Mesendoderm (in vitro differentiated cells): ENCODE data around the gene SDC1.
"Not testable (repeated sequence)": the region's sequence is repeated elsewhere in the genome, so short reads cannot be mapped to it uniquely, and the experiment has no call there.

Experiments used
- DNase-seq: peaks from one replicate; pipeline ENCODE4 v3.0.0; 2013
- H2AK5ac ChIP-seq: 2 replicates; pipeline ENCODE4 v1.6.1; 2013; ENCODE audit warnings: low read length, inconsistent platforms
- H2BK120ac ChIP-seq: 2 replicates; pipeline ENCODE4 v1.6.1; 2013; ENCODE audit warnings: low read depth, mild to moderate bottlenecking, low read length, moderate library complexity, mixed read lengths
- H2BK15ac ChIP-seq: replicated peaks from 2 replicates; pipeline ENCODE4 v1.6.1; 2013; ENCODE audit warnings: low read depth, mild to moderate bottlenecking, moderate library complexity
- H2BK5ac ChIP-seq: 2 replicates; pipeline ENCODE4 v1.6.1; 2013; ENCODE audit warnings: low read length, inconsistent platforms
- H3K18ac ChIP-seq: 2 replicates; pipeline ENCODE4 v1.6.1; 2013; ENCODE audit warnings: mild to moderate bottlenecking, low read length, mixed read lengths
- H3K23ac ChIP-seq: one replicate; pipeline ENCODE4 v1.6.1; 2013; ENCODE audit warnings: low read length
- H3K27ac ChIP-seq: 2 replicates; pipeline ENCODE4 v1.5.1; 2013; ENCODE audit warnings: low read depth, mild to moderate bottlenecking, inconsistent platforms, low read length, moderate library complexity
- H3K27me3 ChIP-seq: 2 replicates; pipeline ENCODE4 v1.6.1; 2013; ENCODE audit warnings: low read length, control low read depth, mild to moderate bottlenecking, inconsistent platforms; ENCODE audit not compliant: insufficient read depth, poor library complexity
- H3K36me3 ChIP-seq: 2 replicates; pipeline ENCODE4 v1.6.1; 2013; ENCODE audit warnings: low read length, inconsistent platforms; ENCODE audit not compliant: control insufficient read depth, insufficient read depth
- H3K4ac ChIP-seq: one replicate; pipeline ENCODE4 v1.6.1; 2013; ENCODE audit warnings: low read depth, mild to moderate bottlenecking, low read length, moderate library complexity
- H3K4me1 ChIP-seq: 2 replicates; pipeline ENCODE4 v1.6.1; 2013; ENCODE audit warnings: low read depth, low read length, inconsistent platforms; ENCODE audit not compliant: control insufficient read depth
- H3K4me2 ChIP-seq: 2 replicates; pipeline ENCODE4 v1.6.1; 2013; ENCODE audit warnings: low read length
- H3K4me3 ChIP-seq: 2 replicates; pipeline ENCODE4 v1.5.1; 2013; ENCODE audit warnings: mild to moderate bottlenecking, low read length
- H3K56ac ChIP-seq: one replicate; pipeline ENCODE4 v1.6.1; 2013; ENCODE audit warnings: low read length
- H3K79me1 ChIP-seq: 2 replicates; pipeline ENCODE4 v1.6.1; 2013; ENCODE audit warnings: low read length, inconsistent platforms
- H3K79me2 ChIP-seq: 2 replicates; pipeline ENCODE4 v1.6.1; 2013; ENCODE audit warnings: mild to moderate bottlenecking, low read length; ENCODE audit not compliant: control insufficient read depth, insufficient read depth
- H3K9ac ChIP-seq: 2 replicates; pipeline ENCODE4 v1.6.1; 2013; ENCODE audit warnings: low read length, inconsistent platforms
- H4K5ac ChIP-seq: one replicate; pipeline ENCODE4 v1.6.1; 2013; ENCODE audit warnings: low read length
- H4K8ac ChIP-seq: one replicate; pipeline ENCODE4 v1.6.1; 2013; ENCODE audit warnings: low read depth, mild to moderate bottlenecking, control low read depth, low read length, moderate library complexity
- WGBS: extraction: QIAGEN DNeasy Blood & Tissue Kit; methylation state at CpG from one replicate; pipeline ENCODE4 v1.1.7; 2013; ENCODE audit warnings: low lambda C conversion rate, missing lambda C conversion rate; ENCODE audit not compliant: insufficient coverage; ENCODE audit errors: extremely low coverage; 5-methylcytosine and 5-hydroxymethylcytosine counted together

Gene SDC1

DNA sequence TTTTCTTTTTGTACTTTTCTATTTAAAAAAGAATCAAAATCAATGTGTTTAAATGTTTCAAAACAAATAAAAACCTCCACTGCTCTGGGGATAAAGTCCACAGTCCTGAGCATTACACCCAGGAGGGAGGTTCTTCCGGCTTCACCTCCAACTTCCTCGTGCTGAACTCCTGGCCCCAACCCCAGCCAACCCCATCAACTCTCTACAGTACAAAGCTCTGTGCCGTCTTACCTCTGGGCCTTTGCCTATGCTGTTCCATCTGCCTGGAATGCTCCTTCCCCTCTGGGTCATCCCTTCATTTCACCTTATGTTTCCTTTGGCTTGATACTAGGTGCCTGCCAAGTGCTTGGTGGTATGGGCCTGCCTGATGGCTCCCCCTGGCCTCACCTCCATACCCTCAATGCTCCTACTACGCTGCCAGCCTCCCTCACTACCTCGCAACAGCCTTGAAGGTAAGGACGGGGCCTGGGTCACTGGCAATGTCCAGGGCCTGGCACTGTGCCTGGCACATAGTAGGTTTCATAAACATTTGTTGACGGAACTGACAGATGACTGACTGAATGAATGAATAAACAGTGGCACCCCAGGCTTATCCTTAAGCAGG, 28.8 kb downstream of the SDC1 start:
- Histone ChIP-seq H3K18ac (no peak overlapping the region), H2BK120ac (no peak overlapping the region), H3K36me3 (no peaks in the 10 kb centered on the region), H3K27ac (no peak overlapping the region), H3K4ac (no peak overlapping the region), H4K8ac (no peak overlapping the region), H3K4me2 (no peak overlapping the region), H3K79me2 (no peaks in the 10 kb centered on the region), H2BK5ac (no peak overlapping the region), H3K4me3 (no peak overlapping the region), H3K9ac (no peak overlapping the region), H3K4me1 (no peaks in the 10 kb centered on the region), H4K5ac (no peak overlapping the region), H2BK15ac (no peak overlapping the region), H3K79me1 (no peaks in the 10 kb centered on the region), H3K56ac (no peak overlapping the region), H3K23ac (no peak overlapping the region), H2AK5ac (no peak overlapping the region), H3K27me3 (no peaks in the 10 kb centered on the region)
- DNase-seq: no peak
- no CpG with 5 or more reads among the region's 7 CpGs for WGBS

DNA sequence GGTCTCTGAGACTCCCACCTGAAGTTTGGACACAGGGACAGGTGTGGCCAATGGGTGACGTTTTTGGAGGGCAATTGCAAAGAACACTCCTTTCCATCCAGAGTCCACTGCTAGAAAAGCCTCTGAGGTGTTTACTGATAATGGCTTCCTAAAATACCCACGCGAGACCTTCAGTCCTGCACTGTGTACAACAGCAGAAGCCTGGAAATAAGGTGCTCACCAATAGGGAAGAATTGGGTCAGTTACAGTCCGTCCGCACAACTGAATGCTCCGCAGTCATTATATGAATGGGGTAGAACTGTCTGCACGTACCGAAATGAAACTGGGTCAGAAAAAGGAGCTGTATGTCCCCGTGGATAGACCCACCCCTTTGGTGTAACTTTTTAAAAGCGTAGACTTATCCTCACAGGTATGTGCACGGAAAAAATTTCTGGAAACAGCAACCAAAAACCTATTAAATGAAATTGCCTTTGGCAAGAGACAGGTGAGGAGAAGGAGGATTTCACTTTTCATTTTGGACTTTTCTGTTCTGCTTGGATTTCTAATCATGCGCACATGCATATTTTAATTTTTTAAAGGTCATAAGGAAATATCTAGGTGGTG, 29.4 kb downstream of the SDC1 start:
- Histone ChIP-seq H3K36me3 (no peaks in the 10 kb centered on the region), H3K4ac (no peak overlapping the region), H2AK5ac (no peak overlapping the region), H3K4me2 (no peak overlapping the region), H2BK15ac (no peak overlapping the region), H2BK5ac (no peak overlapping the region), H2BK120ac (no peak overlapping the region), H3K27ac (no peak overlapping the region), H3K27me3 (no peaks in the 10 kb centered on the region), H3K79me1 (no peaks in the 10 kb centered on the region), H3K18ac (no peak overlapping the region), H3K9ac (no peak overlapping the region), H4K5ac (no peak overlapping the region), H3K79me2 (no peaks in the 10 kb centered on the region), H3K4me1 (no peaks in the 10 kb centered on the region), H3K4me3 (no peak overlapping the region), H4K8ac (no peak overlapping the region), H3K56ac (no peak overlapping the region), H3K23ac (no peak overlapping the region)
- no peak for DNase-seq
- no CpG with 5 or more reads among the region's 12 CpGs for WGBS

DNA sequence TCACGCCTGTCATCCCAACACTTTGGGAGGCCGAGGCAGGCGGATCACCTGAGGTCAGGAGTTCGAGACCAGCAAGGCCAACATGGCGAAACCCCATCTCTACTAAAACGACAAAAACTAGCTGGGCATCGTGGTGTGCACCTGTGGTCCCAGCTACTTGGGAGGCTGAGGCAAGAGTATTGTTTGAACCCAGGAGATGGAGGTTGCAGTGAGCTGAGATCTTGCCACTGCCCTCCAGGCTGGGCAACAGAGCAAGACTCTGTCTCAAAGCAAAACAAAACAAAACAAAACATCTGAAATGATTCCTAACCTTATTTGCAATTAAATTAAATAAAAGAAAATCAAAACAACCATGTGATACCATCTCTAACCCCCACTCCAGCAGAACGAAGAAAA, 29.9 kb downstream of the SDC1 start:
- H3K36me3 ChIP-seq, H3K18ac ChIP-seq, H3K23ac ChIP-seq, H4K8ac ChIP-seq, H3K4me3 ChIP-seq, H2BK120ac ChIP-seq, H3K79me2 ChIP-seq, H2AK5ac ChIP-seq, H3K4me1 ChIP-seq, DNase-seq, H3K27me3 ChIP-seq, H3K56ac ChIP-seq, H3K27ac ChIP-seq, H3K9ac ChIP-seq, H3K4ac ChIP-seq, H2BK5ac ChIP-seq, H3K79me1 ChIP-seq, H3K4me2 ChIP-seq, H4K5ac ChIP-seq, H2BK15ac ChIP-seq: not testable (repeated sequence)
- no CpG with 5 or more reads among the region's 8 CpGs for WGBS

DNA sequence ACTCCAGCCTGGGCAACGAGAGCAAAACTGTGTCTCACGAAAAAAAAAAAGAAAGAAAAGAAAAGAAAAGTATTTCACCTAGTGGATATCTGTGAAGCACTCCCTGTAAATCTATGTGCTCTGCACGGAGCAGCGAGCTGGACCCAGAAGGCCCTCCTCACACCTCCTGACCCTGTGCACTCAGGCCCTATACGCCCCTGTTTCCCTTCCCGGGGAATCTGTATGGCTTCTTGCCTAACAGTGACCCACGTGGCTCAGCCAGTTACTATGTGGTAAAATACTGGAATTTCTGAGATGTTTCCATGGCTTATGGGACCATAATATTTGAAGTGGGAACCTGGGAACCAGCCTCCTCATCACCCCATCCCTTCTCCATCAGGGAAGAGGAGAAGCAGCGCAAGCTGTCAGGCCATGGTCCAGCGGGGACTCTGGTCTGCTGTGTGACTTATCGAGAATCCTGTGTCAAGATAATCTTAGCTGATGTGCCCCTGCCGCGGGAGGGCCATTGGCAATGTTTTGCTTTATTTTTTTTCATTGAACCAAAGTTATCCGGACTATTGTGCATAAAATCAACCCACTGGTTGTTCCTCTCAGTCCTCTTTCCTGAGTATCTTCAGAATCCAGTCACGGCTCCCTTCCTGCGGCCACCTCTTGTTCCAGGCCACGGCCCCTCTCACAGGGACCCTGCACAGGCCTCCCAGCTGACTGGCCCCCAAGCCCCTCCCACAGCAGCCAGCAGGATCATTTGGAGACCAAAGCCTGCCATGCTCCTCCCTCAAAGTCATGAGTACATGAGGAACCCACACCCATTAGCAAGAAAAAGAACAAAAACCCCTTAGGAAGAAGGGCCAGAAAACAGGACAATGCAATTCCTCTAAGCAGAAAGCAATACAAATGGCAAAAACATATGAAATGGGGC, 30.6 kb downstream of the SDC1 start:
- no peak overlapping the region for H3K4ac ChIP-seq
- no CpG with 5 or more reads among the region's 16 CpGs for WGBS
- no peaks in the 10 kb centered on the region for H3K4me1 ChIP-seq
- H3K23ac ChIP-seq: no peak overlapping the region
- H2BK120ac ChIP-seq: no peak overlapping the region
- no peak overlapping the region for H3K27ac ChIP-seq
- no peaks in the 10 kb centered on the region for H3K79me1 ChIP-seq
- DNase-seq: no peak
- H2AK5ac ChIP-seq: no peak overlapping the region
- no peak overlapping the region for H3K56ac ChIP-seq
- no peak overlapping the region for H4K8ac ChIP-seq
- no peak overlapping the region for H2BK15ac ChIP-seq
- no peak overlapping the region for H3K18ac ChIP-seq
- H2BK5ac ChIP-seq: no peak overlapping the region
- no peak overlapping the region for H3K4me3 ChIP-seq
- H3K27me3 ChIP-seq: no peaks in the 10 kb centered on the region
- no peak overlapping the region for H4K5ac ChIP-seq
- H3K36me3 ChIP-seq: no peaks in the 10 kb centered on the region
- no peak overlapping the region for H3K9ac ChIP-seq
- H3K4me2 ChIP-seq: no peak overlapping the region
- H3K79me2 ChIP-seq: no peaks in the 10 kb centered on the region

DNA sequence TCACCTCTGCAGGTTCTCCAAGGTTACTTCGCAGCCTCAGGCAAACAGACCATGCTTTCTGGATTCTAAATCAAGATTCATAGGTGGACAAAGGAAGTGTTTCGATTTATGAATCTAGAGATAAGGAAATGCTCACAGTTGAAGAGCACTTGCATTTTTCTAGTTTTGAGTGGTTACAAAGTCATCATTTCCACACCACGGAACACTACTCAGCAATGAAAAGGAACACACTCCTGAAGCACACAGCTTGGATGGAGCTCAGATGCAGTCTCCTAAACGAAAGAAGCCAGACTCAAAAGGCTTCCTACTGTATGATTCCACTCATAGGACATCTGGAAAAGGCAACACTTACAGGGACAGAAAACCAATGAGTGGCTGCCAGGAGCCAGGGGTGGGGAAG, 31.7 kb downstream of the SDC1 start:
- H3K36me3 ChIP-seq: no peaks in the 10 kb centered on the region
- no CpG with 5 or more reads among the region's 4 CpGs for WGBS
- peaks cover 3% of the 10 kb centered on the region for H3K4me1 ChIP-seq

More for the DNA sequence above, 31.7 kb downstream of the SDC1 start:
- no peak overlapping the region for H2BK5ac ChIP-seq
- H3K4me2 ChIP-seq: no peak overlapping the region
- H2AK5ac ChIP-seq: no peak overlapping the region
- H4K5ac ChIP-seq: no peak overlapping the region
- no peak overlapping the region for H3K4me3 ChIP-seq
- H3K27ac ChIP-seq: no peak overlapping the region
- H2BK120ac ChIP-seq: no peak overlapping the region
- H3K56ac ChIP-seq: no peak overlapping the region
- no peak overlapping the region for H3K23ac ChIP-seq
- H3K79me2 ChIP-seq: no peaks in the 10 kb centered on the region
- no peak overlapping the region for H2BK15ac ChIP-seq
- no peak overlapping the region for H3K9ac ChIP-seq
- no peaks in the 10 kb centered on the region for H3K27me3 ChIP-seq
- no peak overlapping the region for H4K8ac ChIP-seq
- no peak for DNase-seq
- no peak overlapping the region for H3K4ac ChIP-seq
- no peaks in the 10 kb centered on the region for H3K79me1 ChIP-seq
- no peak overlapping the region for H3K18ac ChIP-seq
